IMR-90 (cell line): ENCODE results near the gene BCAS3. TPM values are rescaled to one million over a fixed set of nuclear protein-coding genes. Genes with fewer than 3 reads are reported as not detected.
A peak's percentile ranks its signal among the peaks of the same experiment; 100 is the strongest.

Source experiments
- ATAC-seq: fragments of 200-7000 bp; cut with Tn5 transposase; 2 replicates; pipeline ENCODE4 v1.9.1; 2020; ENCODE audit warnings: low read depth, mild to moderate bottlenecking, moderate library complexity
- BruUV-seq: library from RNA; stranded (reverse); fragments of 400-500 nt; replicated peaks from 2 replicates; lab custom pipeline; 2021; lab: Mats Ljungman, UMichigan
- CTCF ChIA-PET: fragments of 300-600 bp; formaldehyde crosslinking; extraction: SDS; loops from one replicate; lab custom pipeline; 2021; ENCODE audit warnings: antibody characterized with exemption; lab: Yijun Ruan, JAX
- POLR2A ChIA-PET: fragments of 300-600 bp; sonication (Branson Sonifier 250); formaldehyde crosslinking; loops from one replicate; lab custom pipeline; 2022; ENCODE audit warnings: antibody characterized with exemption; ENCODE audit not compliant: unreplicated experiment; lab: Charles Lee
- DNase-seq: peaks from one replicate; pipeline ENCODE4 v3.0.0; 2013
- H2AFZ ChIP-seq: replicated peaks from 2 replicates; pipeline ENCODE3; 2013; ENCODE audit warnings: low read length, mild to moderate bottlenecking; ENCODE audit not compliant: poor library complexity
- H2AK5ac ChIP-seq: 2 replicates; pipeline ENCODE4 v1.6.1; 2013; ENCODE audit warnings: low read depth, low read length, inconsistent platforms
- H2AK9ac ChIP-seq: replicated peaks from 2 replicates; pipeline ENCODE3; 2013; ENCODE audit warnings: mild to moderate bottlenecking, low read depth, low read length, moderate library complexity; ENCODE audit not compliant: poor library complexity
- H2BK120ac ChIP-seq: 2 replicates; pipeline ENCODE4 v1.6.1; 2013; ENCODE audit warnings: low read depth, low read length, inconsistent platforms
- H2BK15ac ChIP-seq: 3 replicates; pipeline ENCODE4 v1.6.1; 2013; ENCODE audit warnings: low read depth, low read length, inconsistent platforms
- H2BK20ac ChIP-seq: 2 replicates; pipeline ENCODE4 v1.6.1; 2013; ENCODE audit warnings: low read depth, mild to moderate bottlenecking, inconsistent platforms, low read length, moderate library complexity
- H2BK5ac ChIP-seq: 2 replicates; pipeline ENCODE4 v1.6.1; 2013; ENCODE audit warnings: mild to moderate bottlenecking, low read depth, low read length, inconsistent platforms; ENCODE audit not compliant: poor library complexity, severe bottlenecking
- H3K14ac ChIP-seq: replicated peaks from 2 replicates; pipeline ENCODE4 v1.6.1; 2013; ENCODE audit warnings: low read depth, low read length, inconsistent platforms
- H3K18ac ChIP-seq: 2 replicates; pipeline ENCODE4 v1.6.1; 2013; ENCODE audit warnings: low read depth, low read length, control low read depth
- H3K23ac ChIP-seq: 2 replicates; pipeline ENCODE4 v1.6.1; 2013; ENCODE audit warnings: low read depth, low read length, inconsistent platforms
- H3K27ac ChIP-seq: 2 replicates; pipeline ENCODE4 v1.5.1; 2013; ENCODE audit warnings: mild to moderate bottlenecking, control low read depth, low read length; ENCODE audit not compliant: insufficient read depth
- H3K27me3 ChIP-seq: 2 replicates; pipeline ENCODE4 v1.6.1; 2013; ENCODE audit warnings: low read length; ENCODE audit not compliant: control insufficient read depth, insufficient read depth
- H3K36me3 ChIP-seq: 2 replicates; pipeline ENCODE4 v1.6.1; 2013; ENCODE audit warnings: low read length, mixed read lengths; ENCODE audit not compliant: control insufficient read depth, insufficient read depth
- H3K4ac ChIP-seq: 2 replicates; pipeline ENCODE4 v1.6.1; 2013; ENCODE audit warnings: low read depth, low read length, inconsistent platforms
- H3K4me1 ChIP-seq: 2 replicates; pipeline ENCODE4 v1.6.1; 2013; ENCODE audit warnings: low read length, mixed read lengths; ENCODE audit not compliant: control insufficient read depth, insufficient read depth
- H3K4me2 ChIP-seq: 2 replicates; pipeline ENCODE4 v1.6.1; 2013; ENCODE audit warnings: low read depth, mild to moderate bottlenecking, control low read depth, low read length, moderate library complexity
- H3K4me3 ChIP-seq: 2 replicates; pipeline ENCODE4 v1.5.1; 2013; ENCODE audit warnings: low read depth, mild to moderate bottlenecking, control low read depth, low read length, moderate library complexity; ENCODE audit not compliant: insufficient read depth
- H3K56ac ChIP-seq: 2 replicates; pipeline ENCODE4 v1.6.1; 2013; ENCODE audit warnings: low read length, inconsistent platforms; ENCODE audit not compliant: insufficient read depth; ENCODE audit errors: extremely low read depth
- H3K79me1 ChIP-seq, 2 experiments: 2 replicates each; pipeline ENCODE4 v1.6.1; 2013; ENCODE audit warnings: low read length in 2 of 2, inconsistent platforms in 1 of 2, low read depth in 1 of 2
- H3K9ac ChIP-seq: 2 replicates; pipeline ENCODE4 v1.6.1; 2013; ENCODE audit warnings: low read depth, low read length, control low read depth
- H3K9me1 ChIP-seq: 2 replicates; pipeline ENCODE4 v1.6.1; 2013; ENCODE audit warnings: low read length, inconsistent platforms; ENCODE audit not compliant: insufficient read depth
- H3K9me3 ChIP-seq: 2 replicates; pipeline ENCODE4 v1.6.1; 2013; ENCODE audit warnings: low read length; ENCODE audit not compliant: control insufficient read depth, insufficient read depth
- H4K20me1 ChIP-seq: 2 replicates; pipeline ENCODE4 v1.6.1; 2013; ENCODE audit warnings: low read length, inconsistent platforms; ENCODE audit not compliant: insufficient read depth
- H4K5ac ChIP-seq: 2 replicates; pipeline ENCODE4 v1.6.1; 2013; ENCODE audit warnings: mild to moderate bottlenecking, low read depth, low read length, control low read depth
- H4K8ac ChIP-seq, 2 experiments: 2 replicates each; pipeline ENCODE4 v1.6.1; 2013; ENCODE audit warnings: low read depth in 2 of 2, low read length in 2 of 2, control low read depth in 1 of 2, inconsistent platforms in 1 of 2
- H4K91ac ChIP-seq: 2 replicates; pipeline ENCODE4 v1.6.1; 2013; ENCODE audit warnings: low read depth, low read length, inconsistent platforms; ENCODE audit not compliant: insufficient read depth
- BHLHE40 ChIP-seq: fragments of 150-350 bp; IDR thresholded peaks from 2 replicates; pipeline ENCODE4 v1.6.1; 2016; ENCODE audit warnings: mild to moderate bottlenecking, low read depth, low read length
- MAZ ChIP-seq: IDR thresholded peaks from 2 replicates; pipeline ENCODE4 v1.6.1; 2012; ENCODE audit warnings: low read depth, mild to moderate bottlenecking, low read length, improper control_type of control experiment, moderate library complexity, borderline replicate concordance
- RFX5 ChIP-seq: IDR thresholded peaks from 2 replicates; pipeline ENCODE4 v1.8.0; 2012; ENCODE audit warnings: low read depth, mild to moderate bottlenecking, low read length, moderate library complexity
- WGBS, 2 experiments: methylation state at CpG; one replicate each; pipeline versions ENCODE4 v1.1.5 to v1.1.7; 2013; ENCODE audit warnings: missing lambda C conversion rate in 2 of 2; ENCODE audit not compliant: insufficient read length in 1 of 2; ENCODE audit errors: extremely low coverage in 2 of 2; 5-methylcytosine and 5-hydroxymethylcytosine counted together
- dilution Hi-C: fragments of 300-500 bp; cut with HindIII; formaldehyde crosslinking; loops from one replicate; pipeline ENCODE4 v1.14.3; 2018; ENCODE audit warnings: low sequenced_read_pairs; ENCODE audit not compliant: unreplicated experiment
- in situ Hi-C: fragments of 300-500 bp; cut with MboI; formaldehyde crosslinking; loops from 3 replicates; pipeline ENCODE4 v1.14.3; 2019; ENCODE audit warnings: low sequenced_read_pairs, inconsistent platforms, mixed read lengths
- intact Hi-C: fragments of 100-400 bp; cut with micrococcal nuclease; formaldehyde crosslinking; loops from 2 replicates; pipeline ENCODE4 v1.10.0; 2022
- polyA plus RNA-seq, 3 experiments: library from polyadenylated mRNA; depleted of rRNA; stranded (reverse); fragments of >200 nt; gene quantifications; 2 replicates each; pipeline ENCODE4 v1.2.3, GENCODE V29; 2012; ENCODE audit warnings: low replicate concordance in 1 of 3
- total RNA-seq: library from RNA; depleted of rRNA; stranded (reverse); fragments of >200 nt; gene quantifications from 2 replicates; pipeline ENCODE4 v1.2.3, GENCODE V29; 2012

BCAS3 gene
- total and polyA plus RNA-seq, 2 of the 4 experiments (the other 2 are of a cell fraction), result 6.3 to 27.1 TPM

- POLR2A ChIA-PET, result no interaction called here
- no peak overlapping the region for H2AFZ ChIP-seq
- H3K4me1 ChIP-seq, result peaks cover 11% of the 10 kb centered on the region
- peak overlapping the region; percentile 93 for H2BK120ac ChIP-seq
- in situ Hi-C loops, result loop anchor here (5.0 kb wide), 2 partner anchors 107 to 192 kb away; no protein-coding TSS in a partner anchor
- peak overlapping the region; percentile 97 for H4K5ac ChIP-seq
- H3K36me3 ChIP-seq, result no peaks in the 10 kb centered on the region
- H3K18ac ChIP-seq, result peak overlapping the region; percentile 99
- TF ChIP-seq RFX5 (no peak), BHLHE40 (no peak), MAZ (no peak)
- H4K20me1 ChIP-seq, result no peaks in the 10 kb centered on the region
- H3K9ac ChIP-seq, result no peak overlapping the region; the same call in 1 of the 2 replicates
- no peak overlapping the region for H2AK9ac ChIP-seq
- H3K27me3 ChIP-seq, result no peaks in the 10 kb centered on the region
- peak overlapping the region; percentile 66 for H3K14ac ChIP-seq
- H3K27ac ChIP-seq, result peak overlapping the region; percentile 80; the same call in 1 of the 2 replicates
- peak overlapping the region; percentile 34; the same call in 1 of the 2 replicates for H3K4me2 ChIP-seq
- intact Hi-C loops, result loop anchor here (2.0 kb wide), 2 partner anchors 52 to 198 kb away; partner anchors contain the start of gene TBX2
- H3K56ac ChIP-seq, result no peak overlapping the region
- ATAC-seq (no peak), DNase-seq (peak; percentile 62)
- H3K4me3 ChIP-seq, result no peak overlapping the region
- H2BK15ac ChIP-seq, result peak overlapping the region; percentile 71; the same call in 2 of the 3 replicates
- H4K91ac ChIP-seq, result peak overlapping the region; percentile 67
- no peaks in the 10 kb centered on the region for H3K9me3 ChIP-seq
- WGBS, 2 experiments, result no CpG with 5 or more reads among the region's 8 CpGs
- peak overlapping the region; percentile 79 for H2BK5ac ChIP-seq
- dilution Hi-C loops, result no loop called here
- CTCF ChIA-PET, result interaction anchor here (0.8 kb wide), 1 partner anchor 210 kb away, joined by 3 read pairs; no protein-coding TSS in a partner anchor
- H2AK5ac ChIP-seq, result peak overlapping the region; percentile 73
- peak overlapping the region; percentile 83 for H3K4ac ChIP-seq
- peak overlapping the region; percentile 86 for H2BK20ac ChIP-seq
- BruUV-seq, result no TSS peak
- H4K8ac ChIP-seq, result peak overlapping the region; percentile 65 to 67; a peak in 3 of 4 replicates
- peaks cover 0 to 11% of the 10 kb centered on the region in 2 experiments; a peak in 2 of 4 replicates for H3K79me1 ChIP-seq
- H3K9me1 ChIP-seq, result peaks cover 10% of the 10 kb centered on the region; the same call in 1 of the 2 replicates
- H3K23ac ChIP-seq, result peak overlapping the region; percentile 11; the same call in 1 of the 2 replicates
Measured at GRCh38 chr17:61200339-61200715, 522.7 kb downstream of the BCAS3 start.
